HG02763 (cell line): ENCODE measurements around the gene CUX1.
"Not testable (repeated sequence)": the region's sequence is repeated elsewhere in the genome, so short reads cannot be mapped to it uniquely, and the experiment has no call there.

Experiments used
- ATAC-seq: cut with Tn5 transposase; IDR thresholded peaks from one replicate; pipeline ENCODE4 v1.9.1; 2021; ENCODE audit warnings: mild to moderate bottlenecking, moderate library complexity; ENCODE audit not compliant: unreplicated experiment

The CUX1 gene

DNA sequence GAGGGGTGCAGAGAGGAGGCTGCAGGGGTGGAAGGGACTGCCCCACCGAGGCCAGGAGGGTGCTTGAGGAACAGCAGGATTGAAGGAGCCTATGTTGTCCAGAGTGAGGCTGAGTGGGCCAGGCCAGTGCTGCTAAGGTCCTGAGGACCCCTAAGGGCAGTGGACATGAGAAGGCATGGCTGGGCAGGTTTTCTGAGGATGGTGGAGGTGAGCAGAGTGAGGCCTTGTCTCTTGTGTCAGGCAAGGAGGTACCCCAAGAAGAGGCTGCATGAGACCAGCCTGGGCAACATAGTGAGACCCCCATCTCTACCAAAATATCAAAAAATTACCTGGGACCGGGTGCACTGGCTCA, 474.5 kb downstream of the CUX1 start:
- ATAC-seq = no peak

DNA sequence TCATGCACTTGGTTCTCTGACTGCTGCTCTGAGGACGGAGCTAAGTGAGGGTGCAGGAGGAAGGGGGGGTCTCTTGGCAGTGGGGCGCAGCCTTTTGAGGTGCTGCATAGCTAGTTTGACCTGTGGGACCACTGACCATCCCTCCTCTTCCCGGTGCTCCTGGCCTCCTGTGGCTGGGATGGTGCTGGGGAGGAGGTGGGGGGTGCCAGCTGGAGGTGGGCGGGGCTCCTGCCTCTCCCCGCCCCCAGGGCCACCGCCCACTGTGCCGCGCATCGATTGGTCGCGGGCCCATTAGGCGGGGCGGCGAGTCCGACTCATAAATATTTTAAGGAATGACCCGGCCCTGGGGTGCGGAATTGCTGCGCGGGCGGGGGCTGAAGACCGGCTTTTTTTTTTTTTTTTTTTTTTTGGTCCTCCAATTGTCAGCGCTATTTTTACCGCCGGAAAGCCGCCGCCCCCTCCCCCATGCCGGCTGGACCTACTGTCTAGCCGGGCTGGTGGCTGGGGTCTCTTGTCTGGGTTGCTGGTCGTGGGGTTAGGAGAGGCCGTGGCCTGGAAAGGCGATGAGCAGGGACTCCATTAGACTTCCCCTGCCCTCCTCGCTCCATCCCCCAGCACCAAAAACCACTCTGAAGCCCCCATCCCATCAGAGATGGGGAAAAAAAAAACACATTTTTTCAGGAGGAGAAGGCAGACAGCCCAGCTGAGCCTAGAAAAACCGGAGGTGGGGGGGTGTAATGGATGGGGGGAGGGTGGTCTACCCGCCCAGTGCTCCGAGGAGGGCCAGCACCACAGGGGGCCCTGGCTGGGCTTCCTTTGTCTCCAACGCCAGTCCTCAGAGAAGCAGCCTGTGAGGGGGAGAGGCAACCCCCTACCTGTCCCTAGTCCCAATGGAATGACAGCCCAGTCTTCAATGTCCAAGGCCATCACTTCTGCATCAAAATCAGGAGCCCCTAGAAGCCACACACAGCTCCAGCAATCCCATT, 475.7 kb downstream of the CUX1 start:
- ATAC-seq = no peak

DNA sequence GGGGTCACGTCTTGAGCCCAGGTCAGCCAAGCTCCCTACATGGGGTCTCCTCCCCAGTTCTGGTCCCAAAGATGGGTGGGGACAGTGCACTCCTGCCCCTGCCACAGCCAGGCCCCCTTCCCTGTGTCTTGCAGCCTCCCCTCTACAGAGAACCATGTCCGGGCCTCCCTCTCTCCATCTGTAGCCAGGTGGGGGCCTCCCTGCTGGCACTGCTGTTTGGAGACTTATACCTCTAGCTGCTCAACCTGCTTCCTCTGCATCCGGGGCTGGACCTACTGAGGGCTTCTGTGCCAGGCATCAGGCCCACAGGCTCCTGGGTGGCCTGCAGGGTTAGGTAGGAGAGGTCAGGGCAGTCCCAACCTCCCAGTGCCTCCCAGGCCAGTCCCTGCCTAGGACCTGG, 477.2 kb downstream of the CUX1 start:
- no peak for ATAC-seq

DNA sequence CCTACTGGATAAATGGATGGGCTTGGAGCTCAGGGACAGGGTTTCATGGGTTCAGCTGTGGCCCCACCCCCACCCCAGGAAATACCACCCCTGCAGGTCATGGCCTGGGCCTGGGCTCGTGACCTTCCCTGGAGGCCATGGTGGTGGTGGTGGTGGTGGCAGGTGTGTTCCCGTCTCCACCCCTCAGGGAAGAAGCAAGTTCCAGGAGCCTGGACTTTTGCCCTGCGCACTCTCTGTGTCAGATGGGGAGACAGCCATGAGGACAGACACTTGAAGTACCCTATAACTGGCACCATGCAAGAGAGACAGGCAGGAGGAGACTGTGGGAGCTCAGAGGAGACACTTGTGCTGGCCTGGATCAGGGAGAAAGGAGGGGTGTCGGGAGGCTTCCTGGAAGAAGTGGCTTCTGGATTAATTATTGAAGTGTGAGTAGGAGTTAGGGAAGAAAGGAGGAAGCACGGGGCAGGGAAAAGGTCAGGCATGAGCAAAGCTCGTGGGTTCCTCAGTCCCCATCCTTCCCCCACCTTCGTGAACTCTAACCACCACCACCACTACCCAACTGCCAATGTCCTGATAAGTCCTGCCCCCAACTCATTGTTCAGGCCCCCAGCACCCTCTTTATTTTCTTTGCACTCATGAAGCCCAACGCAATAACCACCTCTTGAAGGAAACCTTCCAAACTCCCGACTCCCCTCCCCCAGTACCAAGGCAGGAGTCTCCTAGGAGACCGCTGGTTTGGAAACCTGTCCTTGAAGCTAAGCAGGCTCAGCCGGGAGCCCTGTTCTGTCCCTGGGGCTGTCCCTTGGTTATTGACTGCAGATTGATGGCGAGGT, 478.1 kb downstream of the CUX1 start:
- ATAC-seq = no peak

- ATAC-seq = no peak
Measured at GRCh38 chr7:102296179-102296438, 478.7 kb downstream of the CUX1 start.

GRCh38 chr7:102296514-102296913, 479.1 kb downstream of the CUX1 start:
- no peak for ATAC-seq

GRCh38 chr7:102297487-102298218, 480.2 kb downstream of the CUX1 start:
- no peak for ATAC-seq

- ATAC-seq = no peak
Measured at GRCh38 chr7:102300643-102301221, 483.3 kb downstream of the CUX1 start.

DNA sequence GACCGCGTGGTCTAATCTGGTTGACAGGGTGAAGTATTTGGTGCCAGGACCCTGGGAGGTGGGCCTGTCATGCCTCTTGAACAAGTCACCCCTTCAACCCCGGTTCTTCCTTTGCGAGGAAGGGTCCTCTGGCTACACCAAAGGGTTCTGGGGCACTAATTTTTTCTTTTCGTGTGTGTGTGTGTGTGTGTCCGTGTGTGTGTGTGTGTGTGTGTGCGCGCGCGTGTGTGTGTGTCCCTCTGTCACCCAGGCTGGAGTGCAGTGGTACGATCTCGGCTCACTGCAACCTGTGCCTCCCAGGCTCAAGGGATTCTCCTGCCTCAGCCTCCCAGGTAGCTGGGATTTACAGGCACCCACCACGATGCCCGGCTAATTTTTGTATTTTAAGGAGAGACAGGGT, 483.9 kb downstream of the CUX1 start:
- ATAC-seq = not testable (repeated sequence)

DNA sequence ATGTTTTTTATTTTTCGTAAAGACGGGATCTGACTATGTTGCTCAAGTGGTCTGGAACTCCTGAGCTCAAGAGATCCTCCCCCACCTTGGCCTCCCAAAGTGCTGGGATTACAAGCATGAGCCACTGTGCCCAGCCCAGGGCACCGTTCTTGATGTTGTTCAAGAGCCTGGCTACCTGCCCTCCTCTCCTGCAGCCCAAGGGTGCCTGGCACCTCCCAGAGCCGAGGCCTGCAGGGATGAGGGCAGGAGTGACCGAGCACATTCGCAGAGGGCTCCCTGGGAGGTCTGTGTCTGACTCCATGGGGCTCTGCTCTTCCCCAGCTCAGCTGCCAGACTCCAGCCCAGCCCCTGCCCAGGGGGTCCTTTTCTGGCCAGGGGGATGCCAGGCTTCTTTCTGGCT, 484.6 kb downstream of the CUX1 start:
- no peak for ATAC-seq

- ATAC-seq = no peak
Measured at GRCh38 chr7:102303669-102304422, 486.4 kb downstream of the CUX1 start.

- no peak for ATAC-seq
Measured at GRCh38 chr7:102304668-102305067, 487.2 kb downstream of the CUX1 start.

GRCh38 chr7:102305414-102306268, 488.2 kb downstream of the CUX1 start:
- ATAC-seq = peak; percentile 54

- ATAC-seq = peak; percentile 65
Measured at GRCh38 chr7:102306916-102307677, 489.7 kb downstream of the CUX1 start.

GRCh38 chr7:102310414-102310815, 493.0 kb downstream of the CUX1 start:
- ATAC-seq = no peak

DNA sequence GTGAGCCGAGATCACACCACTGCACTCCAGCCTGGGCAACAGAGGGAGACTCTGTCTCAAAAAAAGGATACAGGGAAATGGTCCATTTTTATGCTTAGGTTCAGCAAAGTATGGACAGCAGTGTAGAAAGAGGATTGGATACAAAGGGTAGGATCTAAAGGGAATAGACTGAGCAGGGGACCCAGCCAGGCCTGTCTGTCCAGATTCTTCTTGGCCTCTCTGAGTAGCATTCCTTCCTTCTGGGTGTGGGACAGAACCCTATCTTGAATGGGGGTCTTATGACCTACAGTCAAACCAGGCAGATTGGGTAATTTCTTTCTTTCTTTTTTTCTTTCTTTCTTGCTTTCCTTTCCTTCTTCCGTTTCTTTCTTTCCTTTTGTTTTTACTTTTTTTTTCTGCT, 494.9 kb downstream of the CUX1 start:
- ATAC-seq = no peak

DNA sequence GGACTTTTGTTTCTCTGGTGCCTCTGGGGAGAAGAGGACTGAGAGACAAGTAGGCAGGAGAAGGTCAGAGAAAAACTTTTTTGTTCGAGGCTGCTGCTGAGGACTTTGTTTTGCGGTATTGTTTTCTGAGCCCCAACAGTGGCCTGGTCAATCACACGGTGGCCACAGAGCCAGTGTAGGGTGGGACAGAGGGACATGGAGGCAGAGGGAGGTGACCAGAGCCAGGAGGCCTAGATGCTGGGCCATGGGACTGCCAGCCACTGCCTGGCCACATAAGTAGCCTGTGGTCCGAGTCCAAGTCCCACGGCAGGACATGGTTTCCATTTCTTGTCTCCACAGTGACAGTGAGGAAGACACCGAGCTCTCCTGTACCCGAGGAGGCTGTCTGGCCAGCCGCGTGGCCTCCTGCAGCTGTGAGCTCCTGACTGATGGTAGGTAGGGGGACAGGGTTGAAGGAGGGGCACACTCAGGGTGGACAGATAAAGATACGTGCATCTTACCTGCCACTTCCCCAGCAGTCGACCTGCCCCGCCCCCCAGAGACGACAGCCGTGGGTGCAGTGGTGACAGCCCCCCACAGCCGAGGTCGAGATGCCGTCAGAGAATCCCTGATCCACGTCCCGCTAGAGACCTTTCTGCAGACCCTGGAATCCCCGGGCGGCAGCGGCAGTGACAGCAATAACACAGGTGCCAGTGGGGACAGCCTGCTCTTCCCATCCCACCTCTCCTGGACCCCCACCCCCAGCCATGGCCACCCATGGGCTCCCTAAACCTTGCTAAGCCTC, 496.8 kb downstream of the CUX1 start:
- no peak for ATAC-seq
